CD4-positive, alpha-beta T cell treated with Interleukin-15 for 1 hour (primary cell): ENCODE measurements around the gene HAUS6.
"Not testable (repeated sequence)": the region's sequence is repeated elsewhere in the genome, so short reads cannot be mapped to it uniquely, and the experiment has no call there.

Source experiments
- DNase-seq: peaks from one replicate; pipeline ENCODE4 v3.0.0-alpha.2; 2020

HAUS6 gene, protein sequence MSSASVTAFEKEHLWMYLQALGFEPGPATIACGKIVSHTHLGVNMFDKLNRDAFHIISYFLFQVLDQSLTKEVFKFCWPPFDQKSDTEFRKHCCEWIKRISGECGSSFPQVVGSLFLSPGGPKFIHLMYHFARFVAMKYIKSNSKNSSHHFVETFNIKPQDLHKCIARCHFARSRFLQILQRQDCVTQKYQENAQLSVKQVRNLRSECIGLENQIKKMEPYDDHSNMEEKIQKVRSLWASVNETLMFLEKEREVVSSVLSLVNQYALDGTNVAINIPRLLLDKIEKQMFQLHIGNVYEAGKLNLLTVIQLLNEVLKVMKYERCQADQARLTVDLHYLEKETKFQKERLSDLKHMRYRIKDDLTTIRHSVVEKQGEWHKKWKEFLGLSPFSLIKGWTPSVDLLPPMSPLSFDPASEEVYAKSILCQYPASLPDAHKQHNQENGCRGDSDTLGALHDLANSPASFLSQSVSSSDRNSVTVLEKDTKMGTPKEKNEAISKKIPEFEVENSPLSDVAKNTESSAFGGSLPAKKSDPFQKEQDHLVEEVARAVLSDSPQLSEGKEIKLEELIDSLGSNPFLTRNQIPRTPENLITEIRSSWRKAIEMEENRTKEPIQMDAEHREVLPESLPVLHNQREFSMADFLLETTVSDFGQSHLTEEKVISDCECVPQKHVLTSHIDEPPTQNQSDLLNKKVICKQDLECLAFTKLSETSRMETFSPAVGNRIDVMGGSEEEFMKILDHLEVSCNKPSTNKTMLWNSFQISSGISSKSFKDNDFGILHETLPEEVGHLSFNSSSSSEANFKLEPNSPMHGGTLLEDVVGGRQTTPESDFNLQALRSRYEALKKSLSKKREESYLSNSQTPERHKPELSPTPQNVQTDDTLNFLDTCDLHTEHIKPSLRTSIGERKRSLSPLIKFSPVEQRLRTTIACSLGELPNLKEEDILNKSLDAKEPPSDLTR

DNA sequence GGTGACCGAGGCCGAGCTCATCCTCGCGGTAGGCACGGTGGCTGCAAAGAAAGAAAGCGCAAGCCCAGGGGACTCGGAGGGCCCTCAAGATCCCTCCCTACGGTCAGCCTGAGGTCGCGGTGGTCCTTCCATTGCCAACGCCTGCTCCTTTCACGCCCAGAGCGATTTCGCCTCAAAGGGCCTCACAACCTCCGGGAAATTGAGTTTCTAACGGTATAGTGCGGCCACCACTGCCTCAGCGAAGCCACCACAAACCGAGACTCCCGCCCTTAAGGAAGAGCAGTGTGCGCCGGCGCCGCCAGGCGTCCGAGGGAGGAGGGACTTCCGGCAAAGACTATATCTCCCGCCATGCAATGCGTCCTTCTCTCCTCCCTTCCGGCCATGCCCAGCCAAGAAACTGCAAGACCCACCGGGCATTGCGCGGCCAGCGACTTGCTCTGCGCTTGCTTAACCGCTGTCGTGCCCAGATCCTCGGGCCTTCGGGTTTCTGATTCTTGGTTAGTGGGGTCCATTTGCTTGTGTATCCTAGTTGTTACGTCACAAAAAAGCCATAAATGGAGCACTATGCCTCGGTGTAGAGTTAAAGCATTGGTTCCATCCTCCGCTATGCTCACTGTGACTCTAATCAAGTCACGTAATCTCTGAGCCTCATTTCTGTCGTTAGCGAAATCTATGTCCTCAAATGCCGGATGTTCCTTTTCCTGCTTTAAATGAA lies at the start of gene HAUS6:
HAUS6 (minus strand) TSS at position 274 of the 715 bp plus-strand sequence; CDS start at position 21, 253 bp downstream.
- DNase-seq = peak; percentile 97

DNA sequence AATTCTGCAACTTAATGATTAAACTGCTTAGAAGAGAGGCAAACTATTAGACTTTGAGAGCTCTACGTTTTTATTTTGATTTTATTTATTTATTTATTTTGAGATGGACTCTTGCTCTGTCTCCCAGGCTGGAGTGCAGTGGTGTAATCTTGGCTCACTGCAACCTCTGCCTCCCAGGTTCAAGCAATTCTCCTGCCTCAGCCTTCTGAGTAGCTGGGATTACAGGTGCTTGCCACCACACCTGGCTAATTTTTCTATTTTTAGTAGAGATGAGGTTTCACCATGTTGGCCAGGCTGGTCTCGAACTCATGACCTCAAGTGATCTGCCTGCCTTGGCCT lies 49.4 kb upstream of the HAUS6 start:
- DNase-seq = not testable (repeated sequence)

DNA sequence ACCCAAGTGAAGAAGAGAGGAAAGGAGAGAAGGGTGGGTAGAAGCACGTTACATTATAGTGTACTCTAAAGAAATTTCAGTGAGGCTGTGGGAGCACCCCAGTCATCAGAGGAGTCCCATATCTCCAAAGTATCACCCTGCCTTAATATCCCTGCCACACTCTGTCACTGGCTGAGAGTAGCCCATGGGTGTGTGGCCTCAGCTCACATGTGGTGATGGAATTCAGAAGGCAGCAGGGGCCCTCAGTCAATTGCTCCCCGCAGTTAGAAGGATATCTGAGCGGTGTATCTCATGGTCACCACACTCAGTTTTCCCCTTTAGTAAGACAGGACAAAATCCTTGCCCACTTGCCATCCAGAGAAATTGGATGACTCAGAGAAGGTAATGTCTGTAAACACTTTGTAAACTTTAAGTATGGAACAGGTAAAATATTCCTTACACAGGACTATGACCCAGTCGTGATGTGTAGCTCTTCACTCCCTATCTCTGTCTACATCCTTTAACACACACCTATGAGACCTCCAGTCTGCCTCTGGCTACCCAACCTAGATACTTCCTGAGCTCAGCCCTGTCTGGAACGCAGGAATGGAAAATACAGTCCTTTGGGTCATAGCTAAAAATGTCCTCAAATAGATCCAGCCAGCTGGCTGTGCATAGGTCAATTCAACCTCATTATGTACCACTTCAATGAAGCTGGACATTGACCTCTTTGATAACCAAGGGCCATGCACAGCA lies 48.9 kb upstream of the HAUS6 start:
- no peak for DNase-seq

DNA sequence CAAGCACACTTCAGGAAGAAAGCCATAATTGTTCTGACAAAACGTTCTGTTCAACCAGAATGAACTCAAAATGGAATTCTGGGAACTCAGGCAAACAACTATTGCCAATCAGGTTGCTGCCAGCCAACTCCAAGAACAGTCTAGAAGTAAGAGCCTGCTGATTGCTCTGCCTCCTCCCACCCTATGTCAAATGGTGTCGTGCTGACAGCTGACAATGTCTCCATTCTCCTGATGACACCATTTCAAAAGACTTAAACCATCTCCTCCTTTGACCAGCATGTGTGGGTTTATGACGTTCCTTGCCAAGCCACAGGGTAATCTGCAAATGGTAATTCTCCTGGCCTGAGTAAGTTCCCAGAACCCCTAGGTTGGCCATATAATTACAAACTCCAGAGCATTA lies 46.5 kb upstream of the HAUS6 start:
- no peak for DNase-seq

DNA sequence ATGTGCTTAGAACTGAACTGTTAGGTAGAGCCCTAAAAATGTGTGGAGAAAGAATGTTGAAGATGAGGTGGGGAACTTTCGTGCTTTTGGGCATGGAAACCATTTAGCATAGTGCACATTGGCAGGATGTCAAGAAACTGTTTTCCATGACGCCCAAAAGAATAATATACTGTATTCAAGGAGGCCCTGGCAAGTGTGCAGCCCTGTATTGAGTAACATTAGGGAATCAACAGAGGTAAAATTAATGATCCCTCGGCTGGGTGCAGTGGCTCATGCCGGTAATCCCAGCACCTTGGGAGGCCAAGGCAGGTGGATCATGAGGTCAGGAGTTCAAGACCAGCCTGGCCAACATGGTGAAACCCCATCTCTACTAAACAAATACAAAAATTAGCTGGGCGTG lies 45.5 kb upstream of the HAUS6 start:
- no peak for DNase-seq

DNA sequence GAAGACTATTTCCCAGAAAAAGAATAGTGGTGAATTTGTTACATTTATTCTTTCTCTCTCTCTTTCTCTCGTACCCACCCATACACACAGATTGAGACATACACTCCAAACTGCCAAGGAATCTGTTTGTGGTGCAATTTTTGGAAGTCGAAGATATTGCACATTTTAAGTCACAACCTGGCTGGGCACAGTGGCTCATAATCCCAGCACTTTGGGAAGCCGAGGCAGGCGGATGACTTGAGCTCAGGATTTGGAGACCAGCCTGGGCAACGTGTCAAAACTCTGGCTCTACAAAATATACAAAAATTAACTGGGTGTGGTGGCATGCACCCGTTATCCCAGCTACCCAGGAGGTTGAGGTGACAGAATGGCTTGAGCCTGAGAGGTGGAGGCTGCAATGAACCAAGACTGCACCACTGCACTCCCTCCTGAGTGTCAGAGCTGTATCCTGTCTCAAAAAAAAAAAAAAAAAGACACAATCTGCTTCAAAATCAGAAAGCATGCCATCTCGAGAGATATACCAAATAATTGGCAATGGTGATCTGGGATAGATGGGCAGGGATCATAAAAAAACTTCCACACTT lies 43.8 kb upstream of the HAUS6 start:
- DNase-seq = no peak

DNA sequence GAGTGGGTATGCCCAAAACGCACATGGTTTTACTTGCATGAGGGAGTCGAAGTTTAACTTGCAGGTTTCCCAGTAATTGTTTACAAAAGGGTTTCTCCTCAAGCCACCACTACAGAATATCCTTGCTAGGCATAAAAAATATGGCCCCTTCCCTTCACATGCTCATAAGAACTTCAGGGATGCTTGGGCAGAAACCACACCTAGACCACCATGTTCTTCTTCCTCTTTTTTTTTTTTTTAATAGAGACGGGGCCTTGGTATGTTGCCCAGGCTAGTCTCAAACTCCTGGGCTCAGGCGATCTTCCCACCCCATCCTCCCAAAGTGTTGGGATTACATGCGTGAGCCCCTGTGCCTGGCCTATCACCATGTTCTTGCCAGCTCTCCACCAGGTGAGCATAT lies 43.2 kb upstream of the HAUS6 start:
- no peak for DNase-seq

DNA sequence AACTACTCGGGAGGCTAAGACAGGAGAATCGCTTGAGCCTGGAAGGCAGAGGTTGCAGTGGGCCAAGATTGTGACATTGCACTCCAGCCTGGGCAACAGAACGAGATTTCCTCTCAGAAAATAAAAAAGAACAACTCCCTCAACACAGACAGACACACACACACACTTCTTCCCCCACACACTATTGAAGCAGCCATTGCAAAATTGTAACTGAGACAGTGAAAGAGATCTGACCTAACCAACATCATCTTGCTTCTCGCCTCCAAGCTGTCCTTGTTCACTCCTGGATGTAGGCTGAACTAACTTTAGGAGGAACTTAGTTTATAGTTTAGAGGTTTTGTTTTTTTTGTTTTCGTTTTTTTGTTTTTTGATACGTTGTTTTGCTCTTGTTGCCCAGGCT lies 37.6 kb upstream of the HAUS6 start:
- no peak for DNase-seq

DNA sequence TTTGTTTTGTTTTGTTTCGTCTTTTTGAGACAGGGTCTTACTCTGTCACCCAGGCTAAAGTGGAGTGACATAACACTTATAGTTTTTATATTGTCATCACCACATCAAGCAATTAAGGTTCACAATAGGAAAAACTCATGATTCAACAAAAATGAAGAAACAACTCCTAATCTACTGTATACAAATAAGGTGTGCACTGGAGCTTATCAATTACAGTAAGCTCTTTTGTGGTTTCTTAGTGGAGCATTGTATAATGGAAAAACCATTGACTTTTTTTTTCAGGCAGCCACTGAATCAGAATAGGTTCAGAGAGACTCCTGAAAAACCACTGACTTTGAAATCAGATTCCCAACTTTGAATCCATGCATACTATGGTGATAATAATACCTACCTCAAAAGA lies 35.4 kb upstream of the HAUS6 start:
- no peak for DNase-seq

DNA sequence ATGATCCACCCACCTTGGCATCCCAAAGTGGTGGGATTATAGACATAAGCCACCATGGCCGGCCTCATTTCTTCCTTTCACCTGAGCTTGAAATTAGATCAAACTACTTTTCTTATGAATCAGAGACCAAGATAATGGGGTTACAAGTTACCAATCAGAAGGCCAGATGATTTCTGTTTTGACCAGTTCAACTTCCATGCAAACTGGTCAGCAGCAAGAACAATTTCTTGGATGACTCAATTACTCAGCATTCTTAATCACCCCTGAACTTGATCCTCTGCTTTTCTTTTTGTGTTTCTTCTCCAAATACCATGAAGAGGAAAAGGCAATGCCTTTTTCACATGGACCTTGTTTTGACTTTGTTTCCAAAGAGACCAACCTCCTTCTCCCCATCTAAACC lies 34.6 kb upstream of the HAUS6 start:
- no peak for DNase-seq

DNA sequence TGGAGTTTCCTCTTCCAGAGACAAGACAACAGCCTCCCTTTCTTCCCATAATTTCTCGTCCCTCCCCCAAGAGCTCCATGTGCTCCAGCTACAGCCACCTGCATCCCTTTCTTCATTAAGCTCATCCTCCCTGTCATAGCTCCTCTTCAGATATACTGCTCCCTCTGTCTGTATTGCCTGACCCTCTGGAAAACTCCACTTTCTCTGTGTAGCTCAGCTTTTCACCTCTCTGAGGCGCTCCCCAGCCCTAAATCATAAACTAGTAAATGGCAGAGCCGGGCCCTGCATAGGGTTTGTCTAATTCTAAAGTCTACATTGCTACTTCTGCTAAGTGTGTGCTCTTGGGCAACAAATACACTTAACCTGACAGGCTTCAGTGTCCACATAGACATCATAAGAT lies 33.4 kb upstream of the HAUS6 start:
- DNase-seq = no peak

DNA sequence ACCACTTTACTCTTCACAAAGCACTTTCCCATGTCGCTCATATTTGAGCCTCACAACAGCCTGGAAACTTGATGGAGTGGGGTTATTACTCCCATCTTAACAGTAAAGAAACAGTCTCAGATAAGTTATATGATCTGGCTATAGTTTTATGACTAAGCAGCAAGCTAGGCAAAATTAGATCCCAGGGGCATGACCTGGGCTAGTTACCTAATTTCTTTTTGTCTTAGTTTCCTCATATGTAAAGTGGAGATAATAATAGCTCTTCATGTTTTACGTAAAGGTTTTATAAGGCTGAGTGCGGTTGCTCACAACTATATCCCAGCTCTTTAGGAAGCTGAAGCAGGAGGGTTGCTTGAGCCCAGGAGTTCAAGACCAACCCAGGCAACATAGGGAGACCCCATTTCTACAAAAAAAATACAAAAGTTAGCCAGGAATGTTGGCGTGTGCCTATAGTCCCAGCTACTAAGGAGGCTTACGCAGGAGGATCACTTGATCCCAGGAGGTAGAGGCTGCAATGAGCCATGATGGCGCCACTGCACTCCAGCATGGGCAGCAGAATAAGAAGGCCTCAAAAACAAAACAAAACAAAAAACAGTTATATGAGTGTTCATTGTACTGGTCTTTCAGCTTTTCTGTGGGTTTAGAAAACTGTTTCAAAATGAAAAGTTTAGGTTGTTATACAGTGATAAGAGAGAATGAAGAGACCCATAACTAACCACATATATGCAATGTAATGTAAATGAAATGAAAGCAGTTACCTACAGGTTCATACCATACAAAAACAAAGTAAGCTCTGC lies 31.0 kb upstream of the HAUS6 start:
- DNase-seq = no peak

DNA sequence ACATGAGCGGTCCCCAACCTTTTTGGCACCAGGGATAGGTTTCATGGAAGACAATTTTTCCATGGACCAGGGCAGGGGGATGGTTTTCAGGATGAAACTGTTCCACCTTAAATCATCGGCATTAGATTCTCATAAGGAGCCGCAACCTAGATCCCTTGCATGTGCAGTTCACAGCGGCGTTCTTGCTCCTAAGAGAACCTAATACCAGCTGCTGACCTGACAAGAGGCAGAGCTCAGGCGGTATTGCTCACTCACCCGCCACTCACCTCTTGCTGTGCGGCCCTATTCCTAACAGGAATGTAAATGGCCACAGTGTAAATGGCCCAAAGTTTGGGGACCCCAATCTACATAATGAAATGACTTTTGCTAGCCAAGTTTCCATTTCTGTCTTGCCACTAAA lies 27.7 kb upstream of the HAUS6 start:
- DNase-seq = no peak

DNA sequence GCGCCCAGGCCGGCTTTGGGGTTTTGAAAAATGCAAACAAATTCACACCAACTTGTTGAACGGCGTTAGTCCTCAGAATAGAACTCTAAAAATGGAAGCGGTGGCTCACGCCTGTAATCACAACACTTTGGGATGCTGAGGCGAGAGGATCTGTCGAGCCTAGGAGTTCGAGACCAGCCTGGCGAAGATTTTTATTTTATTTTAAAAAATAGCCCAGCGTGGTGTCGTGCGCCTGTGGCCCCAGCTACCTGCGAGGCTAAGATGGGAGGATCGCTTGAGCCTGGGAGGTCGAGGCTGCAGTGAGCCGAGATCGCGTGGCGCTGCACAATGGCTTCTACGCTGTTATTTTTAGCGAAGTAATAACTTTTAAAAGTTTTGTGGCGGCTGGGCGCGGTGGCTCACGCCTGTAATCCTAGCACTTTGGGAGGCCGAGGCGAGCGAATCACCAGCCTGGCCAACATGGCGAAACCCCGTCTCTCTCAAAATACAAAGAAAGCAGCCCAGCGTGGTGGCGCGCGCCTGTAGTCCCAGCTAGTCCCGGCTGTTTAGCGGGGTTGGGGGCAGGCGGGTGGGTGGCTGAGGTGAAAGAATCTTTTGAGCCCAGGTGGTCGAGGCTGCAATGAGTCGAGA lies 25.3 kb upstream of the HAUS6 start:
- peak; percentile 24 for DNase-seq

DNA sequence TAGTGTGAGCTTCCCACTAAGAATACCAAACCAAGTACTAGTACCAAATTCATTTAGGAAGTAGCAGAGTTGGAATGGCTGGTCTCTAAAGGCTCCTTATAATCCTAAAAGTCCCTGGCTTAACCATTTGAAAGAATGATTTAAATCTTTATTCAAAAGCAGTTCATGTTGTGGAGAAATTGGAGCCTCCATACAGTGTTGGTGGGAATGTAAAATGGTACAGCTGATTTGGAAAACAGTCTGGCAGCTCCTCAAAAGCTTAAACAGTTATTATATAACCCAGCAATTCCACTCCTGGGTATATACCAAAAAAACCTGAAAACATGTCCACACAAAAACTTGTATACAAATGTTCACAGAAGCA lies 21.7 kb upstream of the HAUS6 start:
- DNase-seq = no peak

DNA sequence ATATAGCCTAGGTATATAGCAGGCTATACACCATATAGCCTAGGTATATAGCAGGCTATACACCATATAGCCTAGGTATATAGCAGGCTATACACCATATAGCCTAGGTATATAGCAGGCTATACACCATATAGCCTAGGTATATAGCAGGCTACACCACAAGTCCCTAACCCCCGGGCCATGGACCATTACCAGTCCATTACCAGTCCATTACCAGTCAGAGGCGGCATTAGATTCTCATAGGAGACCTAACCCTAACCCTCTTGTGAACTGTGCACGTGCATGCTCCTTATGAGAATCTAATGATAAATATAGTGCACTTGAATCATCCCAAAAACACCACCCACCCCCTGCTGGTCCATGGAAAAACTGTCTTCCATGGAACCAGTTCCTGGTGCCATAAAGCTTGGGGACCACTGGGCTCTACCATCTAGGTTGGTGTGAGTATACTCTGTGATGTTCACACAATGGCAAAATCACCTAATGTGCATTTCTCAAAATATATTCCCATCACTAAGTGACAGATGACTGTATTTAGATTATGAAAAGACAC lies 19.9 kb upstream of the HAUS6 start:
- DNase-seq = no peak

DNA sequence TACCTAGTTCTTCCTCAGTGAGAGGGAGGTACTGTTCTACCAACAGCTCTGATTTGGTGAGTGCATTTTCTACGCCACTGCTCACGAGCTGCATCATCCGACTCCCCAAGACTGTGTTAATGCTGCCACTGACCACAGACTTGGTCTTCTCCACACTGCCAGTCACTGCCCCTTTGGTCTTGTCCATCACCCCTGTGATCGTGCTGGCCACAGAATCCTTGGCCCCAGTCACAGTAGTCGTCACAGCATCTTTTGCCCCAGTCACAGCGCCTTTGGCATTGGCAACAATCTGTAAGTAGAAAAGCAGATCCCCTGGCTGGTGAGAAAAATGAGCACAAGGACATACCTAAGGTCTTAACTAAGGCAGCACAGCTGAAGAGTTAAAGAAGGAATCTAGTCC lies 18.2 kb upstream of the HAUS6 start:
- no peak for DNase-seq

DNA sequence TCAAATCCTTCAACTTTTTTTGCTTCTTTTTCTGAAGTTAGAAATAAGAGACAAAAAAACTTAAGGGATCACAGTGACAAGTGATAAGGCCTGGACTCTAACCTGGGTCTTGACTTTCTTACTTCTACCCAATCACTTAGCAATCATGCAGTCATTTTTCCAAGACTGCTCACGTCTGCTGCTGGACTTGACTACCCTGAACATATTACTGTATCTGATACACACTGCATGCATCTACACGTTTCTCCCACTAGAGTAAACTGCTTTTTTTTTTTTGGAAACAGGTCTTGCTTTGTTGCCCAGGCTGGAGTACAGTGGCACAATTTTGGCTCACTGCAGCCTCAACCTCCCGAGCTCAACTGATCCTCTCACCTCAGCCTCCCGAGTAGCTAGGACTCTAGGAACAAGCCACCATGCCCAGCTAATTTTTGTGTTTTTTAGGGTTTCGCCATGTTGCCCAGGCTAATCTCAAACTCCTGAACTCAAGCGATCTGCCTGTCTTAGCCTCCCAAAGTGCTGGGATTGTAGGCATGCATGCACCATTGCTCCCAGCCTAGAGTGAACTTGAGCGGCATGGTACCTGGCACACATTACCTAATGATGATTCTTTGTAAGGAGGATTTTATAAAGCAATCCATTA lies 17.2 kb upstream of the HAUS6 start:
- no peak for DNase-seq

DNA sequence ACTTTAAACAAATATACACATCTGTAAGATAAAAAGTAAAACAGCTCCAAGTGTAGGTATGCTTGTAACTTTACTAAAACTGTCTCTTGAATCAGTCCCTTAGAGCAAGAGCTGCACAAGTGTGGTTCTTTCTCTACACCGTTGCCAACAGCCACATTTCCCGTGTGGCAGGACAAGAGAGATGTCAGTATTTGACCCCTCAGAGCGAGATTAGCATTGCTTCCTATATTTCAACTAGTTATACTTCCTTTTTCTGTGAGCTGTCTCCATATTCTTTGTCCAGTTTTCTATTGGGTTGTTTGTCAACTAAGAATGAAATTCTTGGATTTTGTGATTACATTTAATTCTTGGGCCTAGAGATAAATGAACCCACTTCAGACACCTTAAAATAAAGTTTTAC lies 16.5 kb upstream of the HAUS6 start:
- no peak for DNase-seq

DNA sequence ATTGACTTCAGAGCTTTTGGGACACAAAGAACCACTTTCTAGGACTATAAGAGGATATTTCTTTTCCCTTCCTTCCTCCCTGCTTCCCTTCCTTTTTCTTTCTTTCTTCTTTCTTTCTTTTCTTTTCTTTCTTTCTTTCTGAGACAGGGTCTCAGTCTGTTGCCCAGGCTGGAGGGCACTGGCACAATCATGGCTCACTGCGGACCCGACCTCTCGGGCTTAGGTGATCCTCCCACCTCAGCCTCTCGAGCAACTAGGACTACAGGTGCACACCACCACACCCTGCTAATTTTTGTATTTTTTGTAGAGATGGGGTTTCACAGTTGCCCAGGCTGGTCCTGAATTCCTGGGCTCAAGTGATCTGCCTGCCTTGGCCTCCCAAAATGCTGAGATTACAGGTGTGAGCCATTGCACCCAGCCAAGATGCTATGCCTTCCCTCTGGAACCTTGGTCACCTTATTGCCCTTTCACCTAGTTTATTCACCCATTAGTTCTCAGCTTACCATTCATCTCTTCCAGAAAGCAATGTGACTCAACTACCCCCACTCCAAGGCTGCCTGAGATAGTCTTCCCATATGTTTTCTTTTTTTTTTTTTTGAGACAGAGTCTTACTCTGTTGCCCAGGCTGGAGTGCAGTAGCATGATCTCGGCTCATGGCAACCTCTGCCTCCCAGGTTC lies 14.5 kb upstream of the HAUS6 start:
- no peak for DNase-seq
